Measurements from ENCODE around the gene PGAP3.

PGAP3 gene

DNA sequence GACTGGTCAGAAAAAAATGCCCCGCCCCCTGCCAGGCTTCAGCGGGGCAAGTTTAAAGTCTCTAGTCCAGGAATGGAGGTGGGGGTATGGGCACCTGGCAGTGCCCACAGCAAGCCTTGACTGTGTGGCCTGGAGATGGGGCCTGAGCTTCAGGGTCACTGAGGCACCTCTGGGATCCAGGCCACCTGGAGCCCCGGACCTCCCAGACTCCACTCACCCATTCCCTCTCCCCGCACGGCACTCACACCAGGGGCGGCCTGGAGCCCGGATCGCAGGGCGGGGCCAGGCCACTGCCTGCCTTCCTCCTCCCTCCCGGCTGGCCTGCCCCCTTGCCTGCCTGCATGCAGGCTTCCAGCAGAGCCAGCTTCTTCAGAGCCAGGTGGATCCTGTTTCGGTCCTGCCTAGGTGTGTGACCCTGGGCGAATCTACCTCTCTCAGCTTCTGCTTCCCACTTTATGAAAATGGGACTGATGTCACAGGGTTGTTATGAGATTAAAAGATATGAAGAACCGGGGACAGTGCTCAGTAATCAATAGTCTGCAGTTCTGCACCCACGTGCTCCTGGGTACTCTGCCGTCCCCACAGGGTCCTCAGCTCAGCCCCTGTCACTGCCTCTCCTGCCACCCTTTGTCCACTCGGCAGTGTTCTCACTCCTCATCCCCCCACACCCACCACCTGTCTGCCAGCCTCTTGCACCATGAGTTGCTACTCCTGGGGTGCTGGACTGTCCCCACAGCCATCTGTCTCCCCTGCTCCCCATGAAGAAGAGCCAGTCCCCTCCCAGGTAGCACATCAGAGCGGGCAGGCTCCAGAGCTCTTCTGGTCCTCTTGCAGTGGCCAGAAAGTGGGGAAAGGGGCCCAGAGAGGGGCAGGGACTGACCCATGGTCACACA lies 23.9 kb downstream of the PGAP3 start:
- Mint-ChIP-seq H3K36me3 (ENCODE audit: low read depth) (peaks cover 5% of the 10 kb centered on the region), H3K27ac (no peak overlapping the region), H3K27me3 (peaks cover 12% of the 10 kb centered on the region), H3K4me3 (no peak overlapping the region), H3K9me3 (no peaks in the 10 kb centered on the region), H3K4me1 (ENCODE audit: low read depth) (peaks cover 27% of the 10 kb centered on the region)

DNA sequence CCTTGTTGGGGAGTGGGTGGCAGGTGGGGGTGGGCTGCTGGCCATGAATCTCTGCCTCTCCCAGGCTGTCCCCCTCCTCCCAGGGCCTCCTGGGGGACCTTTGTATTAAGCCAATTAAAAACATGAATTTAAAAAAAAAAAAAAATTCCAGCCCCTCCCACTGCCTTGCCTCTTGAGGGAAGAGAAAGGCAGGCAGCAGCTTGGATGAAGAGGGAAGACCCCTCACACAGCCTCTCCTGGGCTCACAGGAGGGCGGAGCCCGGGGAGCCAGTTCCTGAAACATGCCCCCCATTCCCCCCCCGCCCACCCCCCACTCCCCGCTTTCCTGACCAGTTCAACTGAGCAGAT lies 24.5 kb downstream of the PGAP3 start:
- Mint-ChIP-seq H3K4me1 (ENCODE audit: low read depth) (peaks cover 27% of the 10 kb centered on the region), H3K9me3 (no peaks in the 10 kb centered on the region), H3K27ac (no peak overlapping the region), H3K36me3 (ENCODE audit: low read depth) (peaks cover 5% of the 10 kb centered on the region), H3K4me3 (no peak overlapping the region), H3K27me3 (peaks cover 7% of the 10 kb centered on the region)

- peaks cover 8% of the 10 kb centered on the region for H3K36me3 Mint-ChIP-seq (ENCODE audit: low read depth)
- H3K27ac Mint-ChIP-seq, result no peak overlapping the region
- peaks cover 30% of the 10 kb centered on the region for H3K4me1 Mint-ChIP-seq (ENCODE audit: low read depth)
Observed at GRCh38 chr17:39662551-39663339, 25.1 kb downstream of the PGAP3 start.

GRCh38 chr17:39661744-39662541 lies 25.9 kb downstream of the PGAP3 start:
- peaks cover 28% of the 10 kb centered on the region for H3K4me1 Mint-ChIP-seq (ENCODE audit: low read depth)
- no peak overlapping the region for H3K4me3 Mint-ChIP-seq
- peaks cover 8% of the 10 kb centered on the region for H3K36me3 Mint-ChIP-seq (ENCODE audit: low read depth)
- peaks cover 5% of the 10 kb centered on the region for H3K27me3 Mint-ChIP-seq
- no peaks in the 10 kb centered on the region for H3K9me3 Mint-ChIP-seq
- H3K27ac Mint-ChIP-seq, result no peak overlapping the region

More at GRCh38 chr17:39662551-39663339, 25.1 kb downstream of the PGAP3 start:
- no peaks in the 10 kb centered on the region for H3K9me3 Mint-ChIP-seq
- peaks cover 7% of the 10 kb centered on the region for H3K27me3 Mint-ChIP-seq
- H3K4me3 Mint-ChIP-seq, result no peak overlapping the region

GRCh38 chr17:39660397-39661385 lies 27.2 kb downstream of the PGAP3 start:
- Mint-ChIP-seq H3K4me1 (ENCODE audit: low read depth) (peaks cover 25% of the 10 kb centered on the region), H3K9me3 (no peaks in the 10 kb centered on the region), H3K4me3 (no peak overlapping the region), H3K27ac (no peak overlapping the region), H3K27me3 (no peaks in the 10 kb centered on the region), H3K36me3 (ENCODE audit: low read depth) (peaks cover 9% of the 10 kb centered on the region)

- H3K9me3 Mint-ChIP-seq, result no peaks in the 10 kb centered on the region
- H3K36me3 Mint-ChIP-seq (ENCODE audit: low read depth), result peaks cover 16% of the 10 kb centered on the region
- no peak overlapping the region for H3K27ac Mint-ChIP-seq
- H3K4me1 Mint-ChIP-seq (ENCODE audit: low read depth), result peaks cover 31% of the 10 kb centered on the region
- H3K4me3 Mint-ChIP-seq, result no peak overlapping the region
- no peaks in the 10 kb centered on the region for H3K27me3 Mint-ChIP-seq
Observed at GRCh38 chr17:39660011-39660360, 27.9 kb downstream of the PGAP3 start.

DNA sequence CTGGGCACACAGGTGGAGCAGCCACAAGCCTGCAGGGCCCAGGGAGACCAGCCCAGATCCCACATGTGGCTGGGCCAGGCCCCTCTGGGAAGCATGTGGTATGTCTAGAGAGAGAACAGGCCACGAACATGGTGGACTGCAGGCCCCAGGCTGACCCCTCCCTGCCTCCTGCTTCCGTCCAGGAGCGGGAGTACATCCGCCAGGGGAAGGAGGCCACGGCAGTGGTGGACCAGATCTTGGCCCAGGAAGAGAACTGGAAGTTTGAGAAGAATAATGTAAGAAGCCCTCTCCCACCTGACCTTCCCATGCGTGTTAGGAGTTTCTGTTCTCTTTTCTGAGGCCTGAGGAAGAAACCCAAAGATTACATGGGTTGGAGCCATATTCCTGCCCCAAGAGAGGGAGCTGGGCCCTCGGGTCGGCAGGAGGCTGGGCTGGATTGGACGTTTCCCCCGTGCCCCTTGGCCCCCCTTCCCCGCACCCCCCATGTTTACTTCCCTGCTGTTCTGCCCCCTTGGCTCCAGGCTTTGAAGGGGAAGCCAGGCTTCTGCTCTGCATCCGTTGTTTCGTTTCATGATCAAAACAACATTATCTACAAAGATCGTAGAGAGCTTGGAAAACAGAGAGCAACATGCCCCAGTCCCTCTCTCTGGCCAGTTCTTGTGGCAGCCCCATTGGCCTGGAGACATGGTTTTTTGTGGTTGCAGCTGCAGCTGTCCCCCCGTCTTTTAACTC lies 28.4 kb downstream of the PGAP3 start:
- Mint-ChIP-seq H3K4me1 (ENCODE audit: low read depth) (peaks cover 35% of the 10 kb centered on the region), H3K27me3 (no peaks in the 10 kb centered on the region), H3K9me3 (no peaks in the 10 kb centered on the region), H3K27ac (no peak overlapping the region), H3K4me3 (no peak overlapping the region), H3K36me3 (ENCODE audit: low read depth) (peaks cover 20% of the 10 kb centered on the region)

DNA sequence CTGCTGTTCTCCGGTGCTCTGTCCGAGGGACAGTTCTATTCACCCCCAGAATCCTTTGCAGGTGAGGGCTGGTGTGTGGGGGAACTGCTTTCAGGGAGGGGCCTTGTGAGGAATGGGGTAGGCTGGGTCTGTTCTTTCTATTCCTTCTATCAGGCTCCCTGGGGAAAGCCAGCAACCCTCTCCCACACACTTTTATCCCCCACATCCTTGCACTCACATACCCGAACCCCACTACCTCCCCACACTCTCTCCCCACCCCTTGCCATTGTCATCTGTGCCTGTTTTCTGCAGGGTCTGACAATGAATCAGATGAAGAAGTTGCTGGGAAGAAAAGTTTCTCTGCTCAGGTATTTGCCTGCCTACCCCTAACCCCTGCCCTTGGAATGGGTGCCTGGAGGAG lies 29.1 kb downstream of the PGAP3 start:
- no peaks in the 10 kb centered on the region for H3K9me3 Mint-ChIP-seq
- H3K36me3 Mint-ChIP-seq (ENCODE audit: low read depth), result peaks cover 20% of the 10 kb centered on the region
- H3K27ac Mint-ChIP-seq, result no peak overlapping the region
- H3K4me1 Mint-ChIP-seq (ENCODE audit: low read depth), result peaks cover 39% of the 10 kb centered on the region
- H3K27me3 Mint-ChIP-seq, result no peaks in the 10 kb centered on the region
- H3K4me3 Mint-ChIP-seq, result no peak overlapping the region

DNA sequence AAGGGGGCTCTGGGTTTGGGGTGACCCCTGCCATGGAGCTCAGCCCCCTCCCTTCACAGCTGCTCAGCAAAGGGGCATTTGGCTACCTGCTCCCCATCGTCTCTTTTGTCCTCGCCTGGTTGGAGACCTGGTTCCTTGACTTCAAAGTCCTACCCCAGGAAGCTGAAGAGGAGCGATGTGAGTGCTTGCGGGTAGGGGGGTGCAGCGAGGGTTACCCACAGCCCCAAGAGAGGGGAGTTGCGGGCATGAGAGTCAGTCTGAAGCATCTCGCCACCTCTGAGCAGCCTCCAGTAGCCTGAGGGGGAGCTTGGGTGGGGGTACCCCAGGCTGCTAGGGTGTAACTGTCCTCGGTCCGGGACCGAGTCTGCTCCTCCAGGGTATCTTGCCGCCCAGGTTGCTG lies 29.5 kb downstream of the PGAP3 start:
- no peak overlapping the region for H3K27ac Mint-ChIP-seq

DNA sequence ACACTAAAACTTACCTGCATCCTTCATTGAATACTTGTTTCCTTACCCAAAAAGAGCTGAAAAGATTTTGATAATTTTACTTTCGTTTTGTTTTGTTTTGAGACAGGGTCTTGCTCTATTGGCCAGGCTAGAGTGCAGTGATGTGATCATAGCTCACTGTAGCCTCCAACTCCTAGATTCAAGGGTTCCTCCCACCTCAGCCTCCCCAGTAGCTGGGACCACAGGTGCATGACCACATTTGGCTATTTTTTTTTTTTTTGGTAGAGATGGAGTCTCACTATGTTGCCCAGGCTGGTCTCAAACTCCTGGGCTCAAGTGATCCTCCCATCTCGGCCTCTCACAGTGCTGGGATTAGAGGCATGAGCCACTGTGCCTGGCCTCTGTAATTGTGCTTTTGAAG lies 32.8 kb downstream of the PGAP3 start:
- H3K9me3 Mint-ChIP-seq, result no peaks in the 10 kb centered on the region
- H3K36me3 Mint-ChIP-seq (ENCODE audit: low read depth), result peaks cover 17% of the 10 kb centered on the region
- H3K4me1 Mint-ChIP-seq (ENCODE audit: low read depth), result peaks cover 53% of the 10 kb centered on the region
- no peak overlapping the region for H3K27ac Mint-ChIP-seq
- no peaks in the 10 kb centered on the region for H3K27me3 Mint-ChIP-seq
- no peak overlapping the region for H3K4me3 Mint-ChIP-seq

More for the DNA sequence above, 29.5 kb downstream of the PGAP3 start:
- Mint-ChIP-seq H3K27me3 (no peaks in the 10 kb centered on the region), H3K36me3 (ENCODE audit: low read depth) (peaks cover 20% of the 10 kb centered on the region), H3K9me3 (no peaks in the 10 kb centered on the region), H3K4me1 (ENCODE audit: low read depth) (peaks cover 41% of the 10 kb centered on the region), H3K4me3 (no peak overlapping the region)

GRCh38 chr17:39653662-39654331 lies 34.1 kb downstream of the PGAP3 start:
- H3K27ac Mint-ChIP-seq, result no peak overlapping the region
- H3K4me3 Mint-ChIP-seq, result no peak overlapping the region
- H3K36me3 Mint-ChIP-seq (ENCODE audit: low read depth), result peaks cover 19% of the 10 kb centered on the region
- peaks cover 47% of the 10 kb centered on the region for H3K4me1 Mint-ChIP-seq (ENCODE audit: low read depth)
- H3K27me3 Mint-ChIP-seq, result no peaks in the 10 kb centered on the region
- H3K9me3 Mint-ChIP-seq, result no peaks in the 10 kb centered on the region

DNA sequence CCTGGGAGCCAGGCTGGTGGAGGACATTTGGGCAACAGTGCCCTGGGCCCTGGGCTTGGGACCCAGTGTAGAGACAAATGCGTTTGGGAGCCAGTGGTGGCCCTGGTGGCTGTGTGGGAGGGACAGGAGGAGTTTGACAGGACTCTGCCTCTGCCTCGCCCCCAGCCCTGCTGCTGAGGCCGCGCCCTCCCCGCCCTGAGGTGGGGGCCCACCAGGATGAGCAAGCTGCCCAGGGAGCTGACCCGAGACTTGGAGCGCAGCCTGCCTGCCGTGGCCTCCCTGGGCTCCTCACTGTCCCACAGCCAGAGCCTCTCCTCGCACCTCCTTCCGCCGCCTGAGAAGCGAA lies 34.6 kb downstream of the PGAP3 start:
- Mint-ChIP-seq H3K27me3 (no peaks in the 10 kb centered on the region), H3K36me3 (ENCODE audit: low read depth) (peaks cover 19% of the 10 kb centered on the region), H3K9me3 (no peaks in the 10 kb centered on the region), H3K27ac (no peak overlapping the region), H3K4me3 (no peak overlapping the region), H3K4me1 (ENCODE audit: low read depth) (peaks cover 46% of the 10 kb centered on the region)

Measured in stimulated activated naive CD8-positive, alpha-beta T cell treated with anti-CD3 and anti-CD28 coated beads, Interleukin-15, Interleukin-2, amounts not matched to agents 100 ng/mL and 50 ng/mL, for 24 hours (primary cell).